Heart right ventricle (tissue), 16 donors: ENCODE results near the gene LCNL1. TPM values are rescaled to one million over a fixed set of nuclear protein-coding genes. Genes with fewer than 3 reads are reported as not detected.

ENCODE experiments used
- ATAC-seq, 8 donors: fragments of 200-7000 bp; cut with Tn5 transposase; one replicate each; pipeline ENCODE4 v1.9.1; 2020; ENCODE audit warnings: mild to moderate bottlenecking in 8 of 8, moderate library complexity in 8 of 8, moderate number of reproducible peaks in 1 of 8
- DNase-seq, 2 donors: peaks; one replicate each; pipeline ENCODE4 v3.0.0-alpha.2; 2020
- H3K27ac ChIP-seq, 10 donors: fragments of 200-600 bp; sonication (generic) in 2 of 10; one replicate each; pipeline versions ENCODE4 v1.5.0 to v1.8.0; 2020 to 2022; ENCODE audit warnings: mild to moderate bottlenecking in 3 of 10
- H3K27me3 ChIP-seq, 7 donors: fragments of 200-600 bp; one replicate each; pipeline ENCODE4 v1.8.0; 2021 to 2022; ENCODE audit warnings: mild to moderate bottlenecking in 2 of 7
- H3K36me3 ChIP-seq, 9 donors: fragments of 200-600 bp; sonication (generic) in 1 of 9; one replicate each; pipeline versions ENCODE4 v1.5.0 to v1.8.0; 2020 to 2022; ENCODE audit warnings: mild to moderate bottlenecking in 2 of 9
- H3K4me1 ChIP-seq, 9 donors: fragments of 200-600 bp; sonication (generic) in 1 of 9; one replicate each; pipeline versions ENCODE4 v1.5.0 to v1.8.0; 2020 to 2022; ENCODE audit warnings: mild to moderate bottlenecking in 4 of 9
- H3K4me3 ChIP-seq, 10 donors: fragments of 200-600 bp; sonication (generic) in 2 of 10; one replicate each; pipeline versions ENCODE4 v1.5.0 to v1.8.0; 2020 to 2022; ENCODE audit warnings: mild to moderate bottlenecking in 7 of 10, moderate library complexity in 2 of 10
- H3K9me3 ChIP-seq, 11 donors: fragments of 200-600 bp in 10 of 11; sonication (generic) in 2 of 11; one replicate each; pipeline versions ENCODE4 v1.5.0 to v1.8.0; 2013 to 2022; ENCODE audit warnings: mild to moderate bottlenecking in 2 of 11, control low read depth in 1 of 11, moderate library complexity in 1 of 11
- WGBS, 2 donors: extraction: QIAGEN DNeasy Blood & Tissue Kit; methylation state at CpG; one replicate each; pipeline ENCODE4 v1.1.7; 2013; ENCODE audit warnings: inconsistent platforms in 1 of 2; 5-methylcytosine and 5-hydroxymethylcytosine counted together
- intact Hi-C, 10 donors: fragments of 100-400 bp; cut with DNase I; formaldehyde crosslinking; loops; one replicate each; pipeline versions ENCODE4 v1.11.1 to v1.14.2; 2022
- polyA plus RNA-seq, 2 donors: library from polyadenylated mRNA; stranded (reverse); fragments of 200-250 nt; gene quantifications; one replicate each; pipeline ENCODE4 v1.2.3, GENCODE V29; 2013
- total RNA-seq, 10 donors: library from RNA; stranded (reverse); fragmentation: NEBNext Ultra II Directional in 3 of 10; extraction: Animal tissue kit (Norgen Biotek cat#: 25700) in 3 of 10; gene quantifications; one replicate each; pipeline versions ENCODE4 v1.2.1 to v1.2.4, GENCODE V29; 2021 to 2023
- TF ChIP-seq, protein P1 (sequence below), 9 donors: fragments of 200-600 bp; sonication (generic) in 2 of 9; IDR thresholded peaks; one replicate each; pipeline versions ENCODE4 v1.5.0 to v1.8.0; 2021 to 2022; ENCODE audit warnings: antibody characterized with exemption in 9 of 9, mild to moderate bottlenecking in 5 of 9, moderate library complexity in 1 of 9
- donor health status: Arrhythmogenic right ventricular cardiomyopathy.
- donor health status: ischemic (EF 13 %, LVEDD 7.1; RV severe dilation, severe dysfunction).
- donor health status: healthy with polysubstance abuse.
- donor health status: DM: no; HTN: yes; CAD: no.
- donor health status: DM: no; HTN: no; CAD: no.
- donor health status: ischemic (EF 25% LVEDD 6.9; RV normal size, moderate dysfunction).
- donor health status: ischemic (EF 25% LVEDD 5.7; RV mildly dilated, moderate dysfunction).
- donor health status: healthy.
- donor health status: DM: yes; HTN: yes; CAD: no.
- donor health status: Ischemic cardiomyopathy.
- donor health status: ischemic (EF 35%, LVEDD 5.7; RV mildly dilated, moderate dysfunction).
- donor health status: nonischemic (EF 11% LVEDD 7.7; RV severe dilation, severe dysfunction).
- donor health status: DM: yes; HTN: yes; CAD: no.
- donor health status: PGD.
- donor health status: ischemic (EF 29% LVEDD 5.4; RV normal size, mild dysfunction).
- donor health status: nonischemic (EF 23%, LVEDD 6.1; RV moderate dilation, normal function).

Gene LCNL1
- total and polyA plus RNA-seq, 12 donors = 0.10 to 10.9 (median 6.4) TPM

DNA sequence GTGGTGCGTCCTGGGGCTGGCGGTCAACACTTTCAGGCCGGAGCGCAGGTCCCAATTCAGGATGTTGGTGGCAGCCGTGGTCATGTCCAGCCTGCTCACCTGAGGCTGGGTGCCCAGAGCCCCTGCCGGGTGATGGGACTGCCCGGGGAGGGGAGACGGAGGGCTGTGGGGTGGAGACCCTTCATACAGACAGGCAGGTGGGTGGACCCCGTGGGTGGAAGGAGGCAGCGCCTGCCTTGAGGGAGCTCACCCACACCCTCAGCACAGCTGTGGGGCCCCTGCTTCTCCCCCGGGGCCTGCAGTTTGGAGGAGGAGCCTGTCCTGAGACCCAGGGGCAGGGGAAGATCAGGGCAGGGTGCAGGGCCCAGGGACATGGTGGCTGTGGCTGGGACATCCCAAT is 12.4 kb upstream of the LCNL1 start:
- H3K9me3 ChIP-seq = no peaks in the 10 kb centered on the region
- ATAC-seq (no peak), DNase-seq (peak in 1 of 2 donors; percentile 9)
- no peak overlapping the region for H3K27ac ChIP-seq
- H3K4me1 ChIP-seq = peaks cover under 1 to 38% (median 21%) of the 10 kb centered on the region in 9 donors
- H3K27me3 ChIP-seq = no peaks in the 10 kb centered on the region
- no peak overlapping the region for H3K4me3 ChIP-seq
- intact Hi-C loops = no loop called here
- H3K36me3 ChIP-seq = no peaks in the 10 kb centered on the region
- 83 to 92% methylated on average over 11 of the region's 11 CpGs for WGBS, 2 donors
- TF ChIP-seq, protein P1, sequence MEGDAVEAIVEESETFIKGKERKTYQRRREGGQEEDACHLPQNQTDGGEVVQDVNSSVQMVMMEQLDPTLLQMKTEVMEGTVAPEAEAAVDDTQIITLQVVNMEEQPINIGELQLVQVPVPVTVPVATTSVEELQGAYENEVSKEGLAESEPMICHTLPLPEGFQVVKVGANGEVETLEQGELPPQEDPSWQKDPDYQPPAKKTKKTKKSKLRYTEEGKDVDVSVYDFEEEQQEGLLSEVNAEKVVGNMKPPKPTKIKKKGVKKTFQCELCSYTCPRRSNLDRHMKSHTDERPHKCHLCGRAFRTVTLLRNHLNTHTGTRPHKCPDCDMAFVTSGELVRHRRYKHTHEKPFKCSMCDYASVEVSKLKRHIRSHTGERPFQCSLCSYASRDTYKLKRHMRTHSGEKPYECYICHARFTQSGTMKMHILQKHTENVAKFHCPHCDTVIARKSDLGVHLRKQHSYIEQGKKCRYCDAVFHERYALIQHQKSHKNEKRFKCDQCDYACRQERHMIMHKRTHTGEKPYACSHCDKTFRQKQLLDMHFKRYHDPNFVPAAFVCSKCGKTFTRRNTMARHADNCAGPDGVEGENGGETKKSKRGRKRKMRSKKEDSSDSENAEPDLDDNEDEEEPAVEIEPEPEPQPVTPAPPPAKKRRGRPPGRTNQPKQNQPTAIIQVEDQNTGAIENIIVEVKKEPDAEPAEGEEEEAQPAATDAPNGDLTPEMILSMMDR (IDR thresholded peaks at IDR 0.05) = no peak

- Histone ChIP-seq H3K9me3 (no peaks in the 10 kb centered on the region), H3K27ac (no peak overlapping the region), H3K27me3 (peaks cover 0 to 5% (median 0%) of the 10 kb centered on the region in 7 donors), H3K4me1 (peaks cover 7 to 42% (median 27%) of the 10 kb centered on the region in 9 donors), H3K36me3 (no peaks in the 10 kb centered on the region), H3K4me3 (no peak overlapping the region)
- intact Hi-C loops = no loop called here
- 90 to 91% methylated on average over 14 of the region's 14 CpGs for WGBS, 2 donors
- DNase-seq = peak in 1 of 2 donors; percentile 10
- TF ChIP-seq, protein P1 (IDR thresholded peaks at IDR 0.05) = no peak
- no peak for ATAC-seq
Observed at GRCh38 chr9:136971746-136972145, 11.0 kb upstream of the LCNL1 start.

- no peak for DNase-seq
- H3K4me1 ChIP-seq = peaks cover 11 to 48% (median 33%) of the 10 kb centered on the region in 9 donors
- H3K9me3 ChIP-seq = no peaks in the 10 kb centered on the region
- intact Hi-C loops = no loop called here
- no peak overlapping the region for H3K4me3 ChIP-seq
- no peak overlapping the region for H3K27ac ChIP-seq
- H3K36me3 ChIP-seq = no peaks in the 10 kb centered on the region
- ATAC-seq = no peak
- peaks cover 0 to 11% (median 0%) of the 10 kb centered on the region in 7 donors for H3K27me3 ChIP-seq
- 82 to 93% methylated on average over 11 of the region's 11 CpGs for WGBS, 2 donors
- TF ChIP-seq, protein P1 (IDR thresholded peaks at IDR 0.05) = no peak
Observed at GRCh38 chr9:136972335-136972734, 10.5 kb upstream of the LCNL1 start.

DNA sequence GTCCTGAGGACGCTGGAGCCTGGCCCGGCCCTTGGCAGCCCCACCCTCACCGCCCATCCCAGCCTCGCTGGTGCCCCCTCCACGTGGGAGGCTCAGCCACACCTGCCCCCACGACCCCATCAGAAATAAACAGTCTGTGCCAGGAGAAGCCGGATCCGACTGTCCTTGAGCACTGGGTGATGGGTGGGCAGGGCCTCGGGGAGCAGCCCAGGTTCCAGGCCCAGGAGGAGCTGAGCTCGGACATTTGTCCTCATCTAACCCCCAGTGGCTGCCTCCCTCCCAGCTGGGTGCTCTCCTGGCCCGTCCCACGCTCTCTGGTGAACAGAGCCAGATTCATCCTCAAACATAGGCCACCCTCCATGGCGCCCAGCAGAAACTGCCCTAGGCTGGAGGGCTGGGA is 10.1 kb upstream of the LCNL1 start:
- H3K9me3 ChIP-seq = no peaks in the 10 kb centered on the region
- peaks cover 0 to 15% (median 0%) of the 10 kb centered on the region in 7 donors for H3K27me3 ChIP-seq
- no peak overlapping the region for H3K4me3 ChIP-seq
- H3K36me3 ChIP-seq = no peaks in the 10 kb centered on the region
- TF ChIP-seq, protein P1 (IDR thresholded peaks at IDR 0.05) = no peak
- whole genome bisulfite sequencing, 2 donors = 59 to 60% methylated on average over 13 of the region's 13 CpGs
- no peak overlapping the region for H3K27ac ChIP-seq
- intact Hi-C loops = no loop called here
- DNase-seq (peak in 1 of 2 donors; percentile 10), ATAC-seq (no peak)
- peaks cover 11 to 52% (median 37%) of the 10 kb centered on the region in 9 donors for H3K4me1 ChIP-seq
